ENCODE data around the gene PRDM11.
"Not testable (repeated sequence)": the region's sequence is repeated elsewhere in the genome, so short reads cannot be mapped to it uniquely, and the experiment has no call there.

PRDM11 gene

DNA sequence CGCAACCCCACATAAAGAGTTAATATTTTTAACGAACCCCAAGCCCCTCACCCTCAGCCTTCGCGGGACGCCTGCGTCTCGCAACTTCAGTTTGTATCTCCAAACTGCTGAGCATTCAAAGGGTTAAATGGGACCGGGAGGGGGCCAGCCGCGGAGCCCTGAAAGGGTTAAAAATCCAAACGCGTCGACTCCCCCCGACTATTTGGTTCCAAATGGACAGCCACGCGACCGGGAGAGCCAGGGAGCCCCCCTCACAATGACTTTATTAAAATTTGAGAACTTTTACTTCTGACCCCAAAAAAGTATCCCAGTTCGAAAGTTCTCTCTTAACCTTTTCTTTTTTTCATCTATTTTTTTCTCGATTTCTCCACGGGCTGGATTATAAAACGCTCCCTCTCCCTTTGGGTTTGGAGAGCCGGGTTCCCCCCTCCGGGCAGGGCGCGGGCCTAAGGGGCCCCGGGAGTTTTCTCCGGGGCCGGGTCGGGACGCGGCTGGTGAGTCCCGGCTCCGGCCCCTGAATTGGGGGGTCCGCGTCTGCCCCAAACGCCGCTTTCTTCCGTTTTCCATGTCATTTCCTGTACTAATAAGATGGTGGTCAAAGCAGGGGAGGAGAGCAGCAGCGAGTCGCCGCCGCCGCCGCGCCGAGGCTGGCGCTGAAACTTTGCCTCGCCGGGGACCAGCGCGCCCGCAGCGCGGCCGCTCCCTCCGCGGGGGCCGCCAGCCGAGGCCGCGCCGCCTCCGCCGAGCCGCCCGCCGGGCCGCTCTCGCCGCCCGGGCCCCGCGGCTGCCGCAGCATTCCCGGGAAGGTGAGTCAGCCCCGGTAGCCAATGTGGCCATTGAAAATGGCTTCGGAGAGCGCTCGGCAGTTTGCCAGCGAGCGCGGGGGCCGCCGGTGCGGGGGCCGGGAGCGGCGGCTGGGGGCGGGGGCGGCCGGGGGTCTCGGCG is at the start of gene PRDM11:
Gene PRDM11 (plus strand): TSS at position 568 of the 945 bp plus-strand sequence. CDS start 35,128 bp downstream, outside the sequence.
- peak; percentile 43 for DNase-seq (ENCODE audit: low spot score)

DNA sequence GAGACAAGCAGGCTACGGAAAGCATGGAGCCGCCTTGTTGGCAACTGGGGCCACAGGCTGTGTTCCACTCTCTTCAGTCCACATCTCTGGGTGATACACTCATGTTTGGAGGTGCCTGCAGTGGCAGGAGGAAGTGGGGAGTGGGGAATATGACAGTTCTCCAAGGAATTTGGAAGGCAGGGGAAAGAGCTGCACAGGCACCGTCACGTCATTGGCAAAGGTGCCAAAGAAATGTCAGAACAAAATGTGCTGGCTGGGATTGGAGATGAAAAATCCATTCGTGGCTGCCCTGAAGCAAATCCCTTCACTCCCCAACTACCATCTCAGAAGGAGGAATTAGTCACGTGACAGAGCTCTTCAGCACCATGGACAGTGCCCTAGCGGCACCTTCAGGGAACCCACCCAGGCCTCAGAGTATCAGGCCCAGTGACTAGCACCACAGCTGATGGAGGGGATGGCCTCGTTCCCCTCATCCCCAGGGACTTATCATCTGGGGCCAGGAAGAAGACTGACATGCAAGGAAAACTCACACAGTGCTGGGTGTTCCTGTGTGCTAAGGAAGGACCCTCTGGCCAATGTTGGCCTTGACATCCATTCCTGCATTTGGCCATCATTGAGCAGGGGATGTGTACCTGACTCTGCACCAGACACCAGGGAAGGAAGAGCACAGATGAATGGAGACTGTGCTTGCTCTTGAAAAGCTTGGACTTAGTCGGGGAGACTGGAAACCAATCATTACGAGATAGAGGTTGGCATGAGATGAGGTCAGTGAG is 48.5 kb upstream of the PRDM11 start:
- peak; percentile 44 for DNase-seq (ENCODE audit: low spot score)

DNA sequence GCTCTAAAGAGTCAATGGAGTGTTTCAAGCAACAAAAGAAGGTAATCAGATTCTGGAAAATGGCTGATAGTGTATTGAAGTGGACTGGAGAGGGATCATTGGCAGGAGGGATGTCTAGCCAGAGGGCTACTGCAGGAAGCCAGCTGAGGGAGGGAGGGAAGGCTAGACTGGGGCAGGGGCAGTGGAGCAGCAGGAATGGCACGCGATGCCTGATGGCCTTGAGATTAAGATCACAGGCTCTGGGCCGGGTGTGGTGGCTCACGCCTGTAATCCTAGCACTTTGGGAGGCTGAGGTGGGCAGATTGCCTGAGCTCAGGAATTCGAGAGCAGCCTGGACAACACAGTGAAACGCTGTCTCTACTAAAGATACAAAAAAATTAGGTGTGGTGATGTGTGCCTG is 47.5 kb upstream of the PRDM11 start:
- no peak for DNase-seq (ENCODE audit: low spot score)

DNA sequence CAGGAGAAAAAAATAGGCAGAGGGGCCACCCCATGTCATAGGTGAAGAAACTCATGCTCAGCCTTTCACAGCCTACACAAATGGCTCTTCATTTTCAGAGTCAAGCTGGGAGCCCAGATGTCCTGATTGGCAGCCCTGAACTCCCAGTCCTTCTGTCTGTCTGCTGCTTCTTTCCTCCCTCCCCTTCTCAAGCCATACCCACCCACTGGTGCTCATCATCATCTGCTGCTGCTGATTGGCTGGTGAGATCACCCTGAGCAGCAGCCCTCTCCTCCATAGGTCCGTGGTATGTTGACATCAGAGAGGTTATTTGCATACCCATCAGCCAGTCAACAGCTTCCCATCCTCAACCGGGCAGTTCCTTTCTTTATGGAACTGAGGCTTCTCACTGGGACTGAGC is 46.1 kb upstream of the PRDM11 start:
- DNase-seq (ENCODE audit: low spot score) = no peak

DNA sequence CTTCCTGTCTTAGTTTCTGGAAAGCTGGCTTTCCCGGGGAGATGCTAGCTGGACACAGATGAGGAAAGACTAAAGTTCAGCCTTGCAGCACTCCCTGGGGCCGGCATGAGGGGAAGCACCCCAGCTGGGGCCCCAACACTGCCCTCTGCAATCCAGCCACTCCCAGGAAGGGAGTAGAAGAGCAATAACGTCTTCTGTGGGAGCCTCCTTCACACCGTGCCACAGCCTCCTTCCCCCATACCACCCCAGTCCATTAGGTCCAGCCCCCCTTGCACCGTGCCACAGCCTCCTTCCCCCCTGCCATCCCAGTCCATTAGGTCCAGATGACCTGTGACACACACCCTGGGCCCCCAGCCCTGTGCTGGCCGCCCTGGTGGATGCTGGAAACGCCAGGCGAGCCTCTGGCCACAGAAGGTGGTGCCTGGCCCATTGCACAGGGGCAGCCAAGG is 44.1 kb upstream of the PRDM11 start:
- DNase-seq (ENCODE audit: low spot score) = no peak

DNA sequence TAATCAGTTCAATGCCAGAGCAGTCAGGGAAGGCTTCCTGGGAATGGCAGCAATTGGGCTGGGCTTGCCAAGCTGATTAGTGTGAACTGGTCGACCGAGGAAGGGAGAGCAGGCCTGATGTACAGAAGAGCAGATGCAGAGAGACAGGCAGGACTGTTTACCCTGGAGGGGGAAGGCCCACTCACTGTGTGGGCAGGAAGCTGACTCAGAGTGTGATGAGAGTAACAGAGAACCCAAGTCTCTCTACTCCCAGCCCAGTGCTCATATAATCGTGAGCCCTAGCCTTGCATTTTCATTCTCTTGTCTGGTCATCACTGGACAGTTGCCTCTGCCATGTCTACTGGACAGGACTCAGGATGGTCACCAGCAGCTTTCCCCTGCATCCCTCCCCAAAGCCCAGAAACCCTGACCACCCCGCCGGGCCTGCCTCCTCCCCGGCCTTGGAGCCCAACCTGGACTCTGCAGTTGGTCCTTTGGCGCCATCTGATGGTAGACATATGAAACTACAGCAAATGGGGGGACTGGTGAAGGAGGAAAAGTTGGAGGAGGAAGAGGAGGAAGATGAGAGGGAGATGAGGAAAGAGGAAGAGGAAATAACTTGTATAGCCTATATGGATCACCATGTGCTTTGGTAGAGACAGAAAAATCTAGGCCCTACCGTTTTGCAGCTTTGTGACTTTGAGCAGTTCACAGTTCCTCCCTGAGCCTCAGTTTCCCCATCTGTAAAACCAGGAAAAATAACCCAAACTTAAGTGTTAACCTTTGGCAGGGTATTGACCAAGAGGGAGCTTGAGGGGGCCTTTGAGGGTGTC is 43.4 kb upstream of the PRDM11 start:
- DNase-seq (ENCODE audit: low spot score) = peak; percentile 62

DNA sequence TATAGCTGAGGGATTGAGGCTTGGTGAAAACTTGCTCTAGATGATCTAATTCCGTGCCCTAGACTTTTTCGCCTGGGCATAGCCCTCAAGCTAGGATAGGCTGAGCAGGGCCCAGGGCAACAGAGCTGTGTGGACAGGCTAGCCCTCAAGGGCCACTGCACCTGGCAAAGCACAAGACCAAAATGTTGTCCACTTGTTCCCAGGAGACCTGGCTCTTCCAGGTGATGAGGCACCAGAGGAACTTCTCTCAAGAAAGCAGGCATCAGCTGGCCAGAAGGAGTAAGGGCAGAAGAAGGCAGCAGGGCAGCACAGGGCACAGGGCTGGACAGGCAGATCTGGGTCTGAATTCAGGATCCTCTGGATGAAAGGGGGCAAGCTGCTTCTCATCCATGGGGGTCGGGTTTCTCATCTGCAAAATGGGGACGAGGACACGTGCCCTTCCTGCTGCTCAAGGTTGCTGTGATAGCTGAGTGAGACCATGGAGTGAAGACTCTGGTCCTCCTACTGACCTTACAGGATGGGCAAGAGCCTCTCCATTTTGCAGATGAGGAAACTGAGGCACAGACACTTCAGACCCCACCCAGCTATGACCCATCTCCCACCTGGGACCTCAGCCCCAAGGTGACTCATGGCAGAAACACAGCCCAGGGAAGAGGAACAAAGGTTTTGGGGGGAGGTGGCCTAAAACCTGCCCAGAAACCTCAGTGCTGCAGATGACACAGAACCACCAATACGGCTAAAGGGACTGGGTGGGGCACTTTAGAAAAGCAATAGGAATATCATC is 42.2 kb upstream of the PRDM11 start:
- DNase-seq (ENCODE audit: low spot score) = no peak

DNA sequence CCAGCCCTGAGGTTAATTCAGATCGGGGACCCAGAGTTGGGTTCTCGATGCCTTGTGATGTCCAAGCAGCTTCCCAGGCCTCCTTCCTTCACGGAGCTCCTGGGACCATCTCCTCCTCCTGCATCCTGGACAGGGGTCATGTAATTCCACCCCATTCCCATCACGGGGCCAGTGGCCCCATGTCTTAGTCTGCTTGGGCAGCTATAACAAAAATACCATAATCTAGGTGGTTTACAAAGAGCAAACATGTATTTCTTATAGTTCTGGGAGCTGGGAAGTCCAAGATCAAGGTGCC is 41.7 kb upstream of the PRDM11 start:
- no peak for DNase-seq (ENCODE audit: low spot score)

DNA sequence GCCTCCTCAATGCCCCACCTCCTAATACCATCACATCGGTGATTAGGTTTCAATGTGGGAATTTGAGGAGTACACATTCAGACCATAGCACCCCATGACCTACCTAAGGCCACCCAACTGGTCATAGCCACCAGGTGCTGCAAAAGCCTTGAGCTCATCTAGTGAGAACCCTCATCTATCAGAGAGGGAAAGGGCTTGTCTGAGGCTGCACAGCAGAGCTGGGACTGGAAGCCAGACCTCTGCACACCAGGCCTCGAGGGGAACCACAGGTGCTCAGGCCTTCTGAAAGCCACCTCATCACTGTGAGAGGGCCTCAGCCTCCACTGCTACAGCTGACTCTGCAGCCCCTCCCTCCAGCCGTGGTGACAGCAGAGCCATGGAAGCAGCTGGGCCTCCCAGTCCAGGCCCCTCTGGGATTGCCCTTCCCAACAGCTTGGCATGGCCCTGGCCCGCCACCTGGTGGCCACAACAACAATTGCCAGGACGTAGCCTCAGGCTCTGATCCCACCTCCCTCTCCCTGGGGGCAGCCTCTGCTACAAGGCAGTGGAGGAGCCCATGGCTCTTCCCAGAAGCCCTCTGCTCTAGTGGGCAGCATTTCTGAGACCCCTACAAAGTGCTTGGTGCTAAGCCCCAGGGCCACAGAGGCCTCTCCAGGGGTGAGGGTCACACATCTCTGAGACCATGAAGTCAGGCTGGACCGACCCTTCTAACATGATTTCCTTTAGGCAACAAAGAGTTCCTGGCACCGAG is 41.0 kb upstream of the PRDM11 start:
- peak; percentile 50 for DNase-seq (ENCODE audit: low spot score)

DNA sequence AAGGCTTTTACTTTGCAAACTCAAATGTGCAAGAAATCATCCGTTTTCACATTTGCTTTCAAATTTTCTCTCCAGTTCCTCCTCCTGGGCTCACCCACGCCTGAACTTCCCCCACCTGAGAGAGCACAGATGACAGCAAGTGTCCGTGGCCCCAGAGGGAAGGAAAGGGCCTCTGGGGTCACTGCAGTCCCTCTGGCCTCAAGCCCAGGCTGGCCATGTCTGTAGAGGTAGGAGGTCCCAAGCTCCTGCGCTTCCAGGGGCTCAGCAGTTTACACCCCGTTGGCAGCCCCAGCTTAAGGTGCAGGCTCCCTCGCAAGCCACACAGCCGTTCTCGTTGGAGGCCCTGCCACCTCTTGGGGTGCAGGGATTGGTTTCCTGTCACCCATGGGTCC is 40.5 kb upstream of the PRDM11 start:
- no peak for DNase-seq (ENCODE audit: low spot score)

DNA sequence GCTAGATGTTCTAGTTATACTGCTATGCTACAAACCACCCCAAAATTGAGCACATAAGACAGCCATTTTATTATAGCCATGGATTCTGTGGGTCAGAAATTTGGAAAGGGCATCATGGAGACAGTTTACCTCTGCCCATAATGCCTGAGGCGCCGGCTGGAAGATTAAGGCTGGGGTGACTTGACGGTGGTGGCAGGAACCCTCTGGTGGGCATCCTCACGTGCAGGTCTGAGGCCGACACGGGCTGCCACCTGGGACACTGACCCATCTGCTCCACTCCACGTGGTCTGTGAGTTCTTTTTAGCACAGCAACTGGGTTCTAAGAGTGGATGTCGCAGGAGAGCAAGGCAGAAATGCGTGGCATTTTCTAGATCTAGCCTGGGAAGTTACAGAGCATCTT is 40.0 kb upstream of the PRDM11 start:
- no peak for DNase-seq (ENCODE audit: low spot score)

DNA sequence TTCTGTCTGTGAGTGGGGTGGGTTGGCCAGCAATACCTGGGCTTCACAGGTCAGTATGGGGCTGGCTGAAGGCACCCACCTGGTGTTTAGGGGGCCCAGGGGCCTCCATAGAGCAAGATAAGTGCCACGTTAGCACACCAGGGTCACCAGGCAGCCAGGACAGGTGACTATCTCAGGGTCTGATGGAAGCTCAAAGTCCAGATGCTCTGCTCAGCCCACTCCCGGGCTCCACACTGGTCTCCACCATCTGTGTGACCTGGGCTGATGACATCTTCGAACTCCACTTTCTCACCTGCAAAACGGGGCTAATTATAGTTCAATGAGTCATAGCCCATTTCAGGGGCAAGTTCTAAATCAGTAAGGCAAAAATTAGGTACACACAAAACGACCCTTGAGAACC is 39.4 kb upstream of the PRDM11 start:
- DNase-seq (ENCODE audit: low spot score) = no peak

DNA sequence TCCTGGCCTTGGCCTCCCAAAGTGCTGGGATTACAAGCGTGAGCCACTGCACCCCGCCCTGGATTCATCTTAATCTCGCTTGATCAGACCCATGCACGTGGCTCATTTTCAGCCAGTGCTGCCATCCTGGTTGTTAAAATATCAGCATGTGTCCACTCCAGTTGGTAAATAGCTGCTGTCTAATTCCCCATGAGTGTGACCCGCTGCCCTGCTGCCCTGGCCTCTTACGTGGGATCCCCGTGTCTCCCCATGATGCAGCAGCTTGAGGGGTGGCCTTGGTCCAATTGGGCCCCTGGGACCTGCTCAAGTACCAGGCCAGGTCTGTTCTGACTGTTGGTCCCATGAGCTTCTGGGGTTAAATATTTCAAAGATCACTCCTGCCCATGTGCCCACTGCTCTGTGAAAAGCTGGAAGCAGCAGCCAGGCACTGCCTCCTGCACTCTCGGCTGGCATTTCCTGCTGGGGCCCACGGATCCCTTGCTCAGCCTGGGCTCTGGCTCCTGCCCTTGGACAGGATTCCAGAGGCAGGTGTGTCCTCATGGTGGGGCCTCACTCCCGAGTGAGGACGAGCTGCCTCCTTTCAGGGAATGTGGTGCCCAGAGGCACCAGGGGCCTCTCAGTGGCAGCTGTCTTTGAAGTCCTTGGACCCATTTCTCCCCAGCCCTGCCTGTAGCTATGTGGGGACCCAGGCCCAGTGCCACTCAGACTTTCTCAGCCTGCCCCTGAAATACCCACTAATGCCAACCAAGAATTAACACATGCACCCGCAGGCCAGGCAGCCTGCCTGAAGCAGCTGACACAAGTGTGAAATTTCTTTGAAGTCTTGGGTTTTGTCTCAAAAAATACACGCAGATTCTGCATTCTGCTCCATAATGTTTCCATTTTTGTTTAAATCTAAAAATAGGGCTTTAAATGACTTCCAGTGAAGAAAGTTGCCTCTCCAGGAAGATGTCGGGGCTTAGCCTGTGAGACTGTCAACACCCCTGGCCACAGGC is 38.1 kb upstream of the PRDM11 start:
- DNase-seq (ENCODE audit: low spot score) = no peak

DNA sequence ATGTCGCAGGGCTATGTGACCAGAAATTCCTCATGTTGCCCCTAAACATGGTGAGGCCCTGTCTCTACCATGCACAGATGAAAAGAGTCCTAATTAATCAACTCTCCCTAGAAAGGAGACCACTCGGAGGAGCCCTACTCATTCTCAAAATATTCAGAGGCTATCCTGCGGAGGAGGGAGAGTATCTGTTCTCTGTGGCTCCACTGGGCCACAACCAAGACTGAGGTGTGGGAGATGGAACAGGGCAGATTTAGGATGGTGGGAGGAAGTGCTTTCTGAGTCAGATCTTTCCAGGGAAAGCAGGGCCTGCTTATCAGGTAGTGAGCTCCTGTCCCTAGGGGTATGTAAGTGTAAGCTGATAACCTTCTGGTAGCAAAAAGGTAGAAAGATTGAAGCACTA is 37.0 kb upstream of the PRDM11 start:
- no peak for DNase-seq (ENCODE audit: low spot score)

DNA sequence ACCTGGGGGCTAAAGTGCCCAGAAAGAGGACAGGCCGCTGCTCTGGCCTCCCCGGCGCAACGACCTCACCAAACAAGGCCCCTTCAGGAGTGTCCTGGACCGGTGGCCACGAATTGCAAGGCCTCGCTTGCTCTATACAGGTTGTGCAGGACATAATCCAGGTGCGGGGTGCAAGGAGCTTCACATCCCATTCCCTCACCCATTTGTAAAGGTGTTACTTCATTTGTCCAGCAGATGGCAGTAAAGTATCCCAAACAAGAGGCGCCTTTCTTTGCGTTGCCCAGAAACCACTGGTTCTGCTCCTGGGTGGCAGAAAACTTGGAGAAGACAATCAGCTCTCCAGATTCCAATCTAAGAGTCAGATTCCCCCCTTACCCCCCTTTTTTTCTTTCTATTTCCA is 35.9 kb upstream of the PRDM11 start:
- peak; percentile 74 for DNase-seq (ENCODE audit: low spot score)

DNA sequence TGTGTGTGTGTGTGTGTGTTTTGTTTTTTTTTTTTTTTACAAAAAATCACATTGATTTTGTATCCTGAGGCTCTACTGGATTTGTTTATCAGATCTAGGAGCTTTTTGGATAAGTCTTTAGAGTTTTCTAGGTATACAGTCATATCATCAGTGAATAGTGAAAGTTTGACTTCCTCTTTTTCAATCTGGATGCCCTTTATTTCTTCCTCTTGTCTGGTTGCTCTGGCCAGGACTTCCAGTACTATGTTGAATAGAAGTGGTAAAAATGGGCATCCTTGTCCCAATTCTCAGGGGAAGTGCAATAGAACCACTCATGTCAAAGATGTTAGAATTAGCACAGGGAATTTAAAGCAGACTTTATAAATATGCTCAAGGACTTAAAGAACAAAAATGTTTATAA is 32.6 kb upstream of the PRDM11 start:
- no peak for DNase-seq (ENCODE audit: low spot score)

DNA sequence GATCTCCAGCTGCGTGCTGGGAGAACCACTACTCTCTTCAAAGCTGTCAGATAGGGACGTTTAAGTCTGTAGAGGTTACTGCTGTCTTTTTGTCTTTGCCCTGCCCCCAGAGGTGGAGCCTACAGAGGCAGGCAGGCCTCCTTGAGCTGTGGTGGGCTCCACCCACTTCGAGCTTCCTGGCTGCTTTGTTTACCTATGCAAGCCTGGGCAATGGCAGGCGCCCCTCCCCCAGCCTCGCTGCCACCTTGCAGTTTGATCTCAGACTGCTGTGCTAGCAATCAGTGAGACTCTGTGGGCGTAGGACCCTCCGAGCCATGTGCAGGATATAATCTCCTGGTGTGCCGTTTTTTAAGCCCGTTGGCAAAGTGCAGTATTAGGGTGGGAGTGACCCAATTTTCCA is 18.6 kb upstream of the PRDM11 start:
- DNase-seq (ENCODE audit: low spot score) = not testable (repeated sequence)

DNA sequence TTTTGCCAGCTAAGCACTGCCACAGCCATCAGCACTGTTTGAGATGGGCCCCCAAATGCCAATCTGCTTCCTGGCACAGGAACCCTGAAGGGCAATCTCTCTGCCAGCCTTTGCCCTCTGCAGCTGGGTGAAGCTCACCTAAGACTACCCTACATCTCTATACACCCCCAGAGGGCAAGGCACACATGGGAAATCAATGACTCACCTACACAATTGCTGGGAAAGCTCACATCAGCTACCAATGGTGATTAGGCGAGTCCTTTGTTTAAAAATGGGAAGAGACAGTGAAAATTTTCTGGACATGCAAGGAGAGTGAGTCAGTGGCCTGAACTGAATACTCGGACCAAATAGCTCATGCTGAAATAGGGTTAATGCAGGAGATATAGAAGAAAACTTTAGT is 12.6 kb upstream of the PRDM11 start:
- DNase-seq (ENCODE audit: low spot score) = no peak

DNA sequence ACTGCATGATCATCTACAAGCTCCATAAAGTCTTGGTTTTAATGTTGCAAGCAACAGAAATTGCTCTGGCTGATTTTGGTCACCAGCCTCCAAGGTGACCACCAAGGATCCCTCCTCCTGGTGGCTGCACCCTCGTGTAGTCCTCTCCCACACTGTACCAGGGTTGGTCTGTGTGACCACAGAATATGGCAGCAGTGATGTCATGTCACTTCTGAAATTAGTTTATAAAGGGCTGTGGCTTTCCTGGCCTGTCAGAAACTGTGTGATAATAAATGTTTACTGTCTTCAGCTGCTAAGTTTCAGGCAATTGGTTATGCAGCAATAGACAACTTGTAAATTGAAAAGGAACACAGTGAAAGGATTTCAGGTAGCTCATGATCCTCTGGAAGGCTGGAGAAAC is 5.3 kb upstream of the PRDM11 start:
- no peak for DNase-seq (ENCODE audit: low spot score)

DNA sequence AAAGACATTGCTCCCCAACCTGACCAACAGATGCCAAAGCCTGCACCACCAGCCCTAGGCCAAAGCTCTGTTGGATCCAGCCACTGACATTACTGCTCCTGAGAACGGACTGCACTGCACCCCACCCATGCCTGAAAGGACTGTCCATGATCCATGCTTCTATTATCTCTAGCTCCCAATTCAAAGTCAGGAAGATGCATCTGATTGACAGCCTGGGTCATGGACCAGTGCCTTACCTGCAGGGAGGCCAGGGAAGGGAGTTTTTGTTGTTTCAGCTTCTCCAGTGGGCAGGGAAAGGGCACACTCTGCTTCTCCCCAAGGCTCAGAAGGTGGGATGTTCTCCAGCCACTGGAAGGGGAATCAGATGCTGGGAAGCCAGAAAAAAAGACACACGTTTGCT is 4.8 kb upstream of the PRDM11 start:
- no peak for DNase-seq (ENCODE audit: low spot score)

Data from hematopoietic multipotent progenitor cell treated with erythropoietin and hydrocortisone succinate and interleukin-3 and kit ligand, for 15 days (in vitro differentiated cells).